ENCODE measurements around the gene MT1E. TPM values are rescaled to one million over a fixed set of nuclear protein-coding genes. Genes with fewer than 3 reads are reported as not detected.
A peak's percentile ranks its signal among the peaks of the same experiment; 100 is the strongest.

Gene MT1E
- total and polyA plus RNA-seq, 2 donors (not counting 1 experiment from before 2014, with no cell fraction given): 3.1 TPM; not detected in 1

DNA sequence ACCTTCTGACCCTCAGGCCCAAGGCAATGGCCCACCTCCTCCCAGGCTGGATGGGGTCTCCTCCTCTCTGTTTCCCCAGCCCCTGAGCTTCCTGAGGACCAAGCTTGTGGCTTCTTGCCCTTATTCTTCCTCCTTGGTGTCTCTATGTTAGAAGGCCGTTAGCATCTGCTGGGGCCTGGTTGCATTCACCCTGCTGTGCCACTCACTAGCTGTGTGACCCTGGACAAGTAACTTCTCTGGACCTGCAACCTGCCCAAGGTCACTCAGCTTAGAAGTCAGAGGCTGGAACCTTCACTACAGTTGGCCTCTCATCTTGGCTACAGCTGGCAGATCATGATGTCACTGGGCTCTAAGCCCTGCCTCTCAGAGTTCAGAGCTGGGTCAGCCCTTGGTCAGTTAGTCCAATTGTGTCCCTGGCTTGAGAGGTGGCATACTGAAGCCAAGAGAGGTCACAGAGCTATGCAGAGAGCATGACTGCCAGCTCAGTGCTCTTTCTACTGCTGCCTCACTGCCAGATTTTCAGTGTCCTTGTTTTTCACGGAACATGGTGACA is 14.2 kb upstream of the MT1E start:
- CTCF ChIA-PET: interaction anchor here (0.9 to 1.8 kb wide), 5 partner anchors 10 to 160 kb away, joined by 3 to 5 read pairs (median 4); partner anchors contain the start of genes NUDT21 and OGFOD1
- Histone ChIP-seq H3K4me1 (ENCODE audit: control insufficient read depth in 2 of 2, insufficient read depth in 2 of 2, low read length in 2 of 2) (peaks cover 21 to 41% of the 10 kb centered on the region in 2 donors), H4K20me1 (ENCODE audit: control insufficient read depth, insufficient read depth, low read length, poor library complexity, severe bottlenecking) (no peaks in the 10 kb centered on the region), H3K9ac (ENCODE audit: low read length) (no peak overlapping the region), H3K9me3 (ENCODE audit: control extremely low read depth in 1 of 3, control insufficient read depth in 2 of 3, insufficient read depth in 1 of 3, low read length in 2 of 3) (no peaks in the 10 kb centered on the region), H3K4me2 (replicated peaks; ENCODE audit: low read depth, low read length, poor library complexity, severe bottlenecking) (no peak overlapping the region), H3K27ac (ENCODE audit: low read length in 2 of 2) (no peak overlapping the region), H2AFZ (ENCODE audit: insufficient read depth, low read depth, low read length, poor library complexity, severe bottlenecking) (no peak overlapping the region), H3K36me3 (replicated peaks in 1 of 2; ENCODE audit: control extremely low read depth in 1 of 2, control insufficient read depth in 1 of 2, extremely low read depth in 1 of 2, insufficient read depth in 2 of 2, low read length in 1 of 2) (no peaks in the 10 kb centered on the region), H3K4me3 (ENCODE audit: control extremely low read depth in 1 of 5, extremely low read depth in 1 of 5, insufficient read depth in 1 of 5, low read depth in 2 of 5, low read length in 4 of 5) (no peak overlapping the region), H3K27me3 (replicated peaks in 1 of 4; ENCODE audit: control extremely low read depth in 1 of 4, control insufficient read depth in 3 of 4, insufficient read depth in 4 of 4, low read length in 3 of 4) (peaks cover 0 to 2% (median 0%) of the 10 kb centered on the region in 4 experiments), H3K79me2 (ENCODE audit: control insufficient read depth, insufficient read depth, low read length) (no peaks in the 10 kb centered on the region)
- Mint-ChIP-seq H3K27ac (peak overlapping the region; percentile 66), H3K9me3 (ENCODE audit: insufficient read depth) (no peaks in the 10 kb centered on the region), H3K4me3 (peak overlapping the region; percentile 30), H3K27me3 (peaks cover 1% of the 10 kb centered on the region), H3K4me1 (peaks cover 37% of the 10 kb centered on the region)
- intact Hi-C loops (cut with micrococcal nuclease): no loop called here
- POLR2A ChIA-PET: interaction anchor here (0.6 kb wide), 1 partner anchor 8 kb away, joined by 3 read pairs; no protein-coding TSS in a partner anchor
- 93% methylated on average over 2 of the region's 2 CpGs for WGBS (ENCODE audit: insufficient coverage)
- ATAC-seq (ENCODE audit: low read depth) (no peak), DNase-seq (no peak)
- TF ChIP-seq, protein P1, sequence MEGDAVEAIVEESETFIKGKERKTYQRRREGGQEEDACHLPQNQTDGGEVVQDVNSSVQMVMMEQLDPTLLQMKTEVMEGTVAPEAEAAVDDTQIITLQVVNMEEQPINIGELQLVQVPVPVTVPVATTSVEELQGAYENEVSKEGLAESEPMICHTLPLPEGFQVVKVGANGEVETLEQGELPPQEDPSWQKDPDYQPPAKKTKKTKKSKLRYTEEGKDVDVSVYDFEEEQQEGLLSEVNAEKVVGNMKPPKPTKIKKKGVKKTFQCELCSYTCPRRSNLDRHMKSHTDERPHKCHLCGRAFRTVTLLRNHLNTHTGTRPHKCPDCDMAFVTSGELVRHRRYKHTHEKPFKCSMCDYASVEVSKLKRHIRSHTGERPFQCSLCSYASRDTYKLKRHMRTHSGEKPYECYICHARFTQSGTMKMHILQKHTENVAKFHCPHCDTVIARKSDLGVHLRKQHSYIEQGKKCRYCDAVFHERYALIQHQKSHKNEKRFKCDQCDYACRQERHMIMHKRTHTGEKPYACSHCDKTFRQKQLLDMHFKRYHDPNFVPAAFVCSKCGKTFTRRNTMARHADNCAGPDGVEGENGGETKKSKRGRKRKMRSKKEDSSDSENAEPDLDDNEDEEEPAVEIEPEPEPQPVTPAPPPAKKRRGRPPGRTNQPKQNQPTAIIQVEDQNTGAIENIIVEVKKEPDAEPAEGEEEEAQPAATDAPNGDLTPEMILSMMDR (IDR thresholded peaks at IDR 0.05): no peak
- no peak for TF ChIP-seq EZH2 (IDR thresholded peaks at IDR 0.05; ENCODE audit: borderline replicate concordance, insufficient read depth, low read depth, low read length, poor library complexity, severe bottlenecking)

- Histone ChIP-seq H3K4me1 (ENCODE audit: control insufficient read depth in 2 of 2, insufficient read depth in 2 of 2, low read length in 2 of 2) (peaks cover 26 to 35% of the 10 kb centered on the region in 2 donors), H2AFZ (ENCODE audit: insufficient read depth, low read depth, low read length, poor library complexity, severe bottlenecking) (no peak overlapping the region), H3K27ac (ENCODE audit: low read length in 2 of 2) (no peak overlapping the region), H3K9me3 (ENCODE audit: control extremely low read depth in 1 of 3, control insufficient read depth in 2 of 3, insufficient read depth in 1 of 3, low read length in 2 of 3) (no peaks in the 10 kb centered on the region), H3K79me2 (ENCODE audit: control insufficient read depth, insufficient read depth, low read length) (no peaks in the 10 kb centered on the region), H3K9ac (ENCODE audit: low read length) (no peak overlapping the region), H3K4me3 (ENCODE audit: control extremely low read depth in 1 of 5, extremely low read depth in 1 of 5, insufficient read depth in 1 of 5, low read depth in 2 of 5, low read length in 4 of 5) (no peak overlapping the region), H3K36me3 (replicated peaks in 1 of 2; ENCODE audit: control extremely low read depth in 1 of 2, control insufficient read depth in 1 of 2, extremely low read depth in 1 of 2, insufficient read depth in 2 of 2, low read length in 1 of 2) (no peaks in the 10 kb centered on the region), H4K20me1 (ENCODE audit: control insufficient read depth, insufficient read depth, low read length, poor library complexity, severe bottlenecking) (no peaks in the 10 kb centered on the region), H3K4me2 (replicated peaks; ENCODE audit: low read depth, low read length, poor library complexity, severe bottlenecking) (no peak overlapping the region), H3K27me3 (replicated peaks in 1 of 4; ENCODE audit: control extremely low read depth in 1 of 4, control insufficient read depth in 3 of 4, insufficient read depth in 4 of 4, low read length in 3 of 4) (peaks cover 0 to 25% (median 12%) of the 10 kb centered on the region in 4 experiments)
- Mint-ChIP-seq H3K4me1 (peaks cover 35% of the 10 kb centered on the region), H3K4me3 (no peak overlapping the region), H3K9me3 (ENCODE audit: insufficient read depth) (no peaks in the 10 kb centered on the region), H3K27me3 (peaks cover 21% of the 10 kb centered on the region), H3K27ac (no peak overlapping the region)
- DNase-seq (no peak), ATAC-seq (ENCODE audit: low read depth) (no peak)
- TF ChIP-seq, protein P1 (IDR thresholded peaks at IDR 0.05): no peak
- TF ChIP-seq EZH2 (IDR thresholded peaks at IDR 0.05; ENCODE audit: borderline replicate concordance, insufficient read depth, low read depth, low read length, poor library complexity, severe bottlenecking): no peak
- CTCF ChIA-PET: no interaction called here
- POLR2A ChIA-PET: no interaction called here
- intact Hi-C loops (cut with micrococcal nuclease): no loop called here
Observed at GRCh38 chr16:56613706-56614105, 11.9 kb upstream of the MT1E start.
